Spleen (tissue), 11 donors: ENCODE data around the gene CDRT4. TPM values are rescaled to one million over a fixed set of nuclear protein-coding genes. Genes with fewer than 3 reads are reported as not detected.

Experiments used
- DNase-seq: peaks from one replicate; pipeline ENCODE4 v3.0.0-alpha.2; 2020
- H3K27ac ChIP-seq, 8 donors: fragments of 200-600 bp; sonication (generic) in 7 of 8; 1 replicate in 4 of 8; 2 replicates in 4 of 8; pipeline versions ENCODE4 v1.5.0 to v1.8.0; 2016 to 2021; ENCODE audit warnings: inconsistent platforms in 4 of 8, mild to moderate bottlenecking in 4 of 8, moderate library complexity in 1 of 8
- H3K27me3 ChIP-seq, 7 donors: fragments of 200-600 bp; sonication (generic) in 6 of 7; replicated peaks in 1 of 7; 1 replicate in 4 of 7; 2 replicates in 3 of 7; pipeline versions ENCODE4 v1.5.0 to v1.8.0; 2016 to 2021; ENCODE audit warnings: inconsistent platforms in 3 of 7, mild to moderate bottlenecking in 1 of 7
- H3K36me3 ChIP-seq, 6 donors: fragments of 200-600 bp; sonication (generic) in 5 of 6; 1 replicate in 4 of 6; 2 replicates in 2 of 6; pipeline versions ENCODE4 v1.5.0 to v1.8.0; 2016 to 2021; ENCODE audit warnings: inconsistent platforms in 2 of 6
- H3K4me1 ChIP-seq, 6 donors: fragments of 200-600 bp; sonication (generic) in 5 of 6; 1 replicate in 3 of 6; 2 replicates in 3 of 6; pipeline versions ENCODE4 v1.5.0 to v1.8.0; 2016 to 2021; ENCODE audit warnings: inconsistent platforms in 3 of 6
- H3K4me3 ChIP-seq, 8 donors: fragments of 200-600 bp; sonication (generic) in 7 of 8; 1 replicate in 4 of 8; 2 replicates in 4 of 8; pipeline versions ENCODE4 v1.5.0 to v1.8.0; 2016 to 2021; ENCODE audit warnings: inconsistent platforms in 4 of 8, mild to moderate bottlenecking in 4 of 8, moderate library complexity in 2 of 8
- H3K9me3 ChIP-seq, 8 donors: fragments of 200-600 bp; sonication (generic) in 7 of 8; 1 replicate in 4 of 8; 2 replicates in 4 of 8; pipeline versions ENCODE4 v1.5.0 to v1.8.0; 2016 to 2021; ENCODE audit warnings: inconsistent platforms in 4 of 8
- CTCF ChIP-seq, 11 experiments: fragments of 200-600 bp in 7 of 11; fragments of 450-650 bp in 4 of 11; sonication (generic) in 4 of 11; IDR thresholded peaks in 8 of 11; conservative IDR thresholded peaks in 3 of 11; 1 replicate in 7 of 11; 2 replicates in 4 of 11; pipeline versions ENCODE4 v1.4.0 to v1.8.0; 2016 to 2021; ENCODE audit warnings: antibody characterized with exemption in 11 of 11, inconsistent platforms in 4 of 11, mild to moderate bottlenecking in 1 of 11
- POLR2A ChIP-seq, 3 donors: fragments of 450-650 bp; IDR thresholded peaks; one replicate each; pipeline ENCODE4 v1.5.1; 2017; ENCODE audit warnings: antibody characterized with exemption in 3 of 3, mild to moderate bottlenecking in 1 of 3
- POLR2AphosphoS5 ChIP-seq, 3 donors: sonication (generic); formaldehyde crosslinking; IDR thresholded peaks; one replicate each; pipeline ENCODE4 v1.5.1; 2017; ENCODE audit warnings: antibody characterized with exemption in 3 of 3
- WGBS, 5 donors: extraction: QIAGEN DNeasy Blood & Tissue Kit in 3 of 5; methylation state at CpG; one replicate each; pipeline versions ENCODE4 v1.1.5 to v1.1.7; 2013 to 2018; 5-methylcytosine and 5-hydroxymethylcytosine counted together
- intact Hi-C: fragments of 100-400 bp; cut with DNase I; formaldehyde crosslinking; loops from one replicate; pipeline ENCODE4 v1.15.0; 2023; ENCODE audit warnings: low total_unique reads
- polyA plus RNA-seq, 3 donors: library from polyadenylated mRNA; stranded (reverse); fragments of 200-250 nt; gene quantifications; one replicate each; pipeline ENCODE4 v1.2.1, GENCODE V29; 2013
- total RNA-seq, 7 donors: library from RNA; depleted of rRNA in 3 of 7; stranded (reverse); fragments of >200 nt in 3 of 7; fragmentation: NEBNext Ultra II Directional in 4 of 7; extraction: Animal tissue kit (Norgen Biotek cat#: 25700) in 4 of 7; gene quantifications; one replicate each; pipeline versions ENCODE4 v1.1.0 to v1.2.1, GENCODE V29; 2016 to 2021
- donor health status: healthy with polysubstance abuse.
- donor health status: DM: no; HTN: no; CAD: no; lungs with moderate emphysema.
- donor health status: DM: no; HTN: no; CAD: no.
- donor health status: Bipolar disorder and iron deficiency.
- donor health status: healthy.
- donor health status: DM: no; HTN: no; CAD: no.
- donor health status: DM: yes; HTN: yes; CAD: no.

Gene CDRT4
- total and polyA plus RNA-seq, 10 donors, result 4.5 to 18.7 (median 14.0) TPM

GRCh38 chr17:15479703-15480102, 12.3 kb upstream of the CDRT4 start:
- H3K27me3 ChIP-seq, result no peaks in the 10 kb centered on the region
- TF ChIP-seq POLR2A (IDR thresholded peaks at IDR 0.05) (no peak), POLR2AphosphoS5 (IDR thresholded peaks at IDR 0.05) (no peak), CTCF (IDR thresholded peaks at IDR 0.05 in 8 of 11, conservative IDR thresholded peaks at IDR 0.05 in 3 of 11) (no peak)
- H3K36me3 ChIP-seq, result peaks cover 0 to 14% (median 3%) of the 10 kb centered on the region in 6 donors
- intact Hi-C loops, result no loop called here
- H3K4me3 ChIP-seq, result no peak overlapping the region
- DNase-seq, result no peak
- H3K27ac ChIP-seq, result no peak overlapping the region
- H3K9me3 ChIP-seq, result no peaks in the 10 kb centered on the region
- peaks cover 0 to 13% (median 6%) of the 10 kb centered on the region in 6 donors for H3K4me1 ChIP-seq

GRCh38 chr17:15478845-15479244, 11.4 kb upstream of the CDRT4 start:
- DNase-seq, result no peak
- no peaks in the 10 kb centered on the region for H3K27me3 ChIP-seq
- 71 to 77% (median 72%) methylated on average over 5 of the region's 5 CpGs for WGBS, 5 donors
- intact Hi-C loops, result no loop called here
- no peaks in the 10 kb centered on the region for H3K9me3 ChIP-seq
- no peak overlapping the region for H3K27ac ChIP-seq
- H3K4me3 ChIP-seq, result no peak overlapping the region
- peaks cover 0 to 13% (median 6%) of the 10 kb centered on the region in 6 donors for H3K4me1 ChIP-seq
- H3K36me3 ChIP-seq, result peaks cover 0 to 19% (median 3%) of the 10 kb centered on the region in 6 donors
- TF ChIP-seq POLR2AphosphoS5 (IDR thresholded peaks at IDR 0.05) (no peak), CTCF (IDR thresholded peaks at IDR 0.05 in 8 of 11, conservative IDR thresholded peaks at IDR 0.05 in 3 of 11) (no peak), POLR2A (IDR thresholded peaks at IDR 0.05) (no peak)

- Histone ChIP-seq H3K36me3 (peaks cover 0 to 7% (median 0%) of the 10 kb centered on the region in 6 donors), H3K4me1 (peaks cover 0 to 13% (median 6%) of the 10 kb centered on the region in 6 donors), H3K4me3 (no peak overlapping the region), H3K9me3 (no peaks in the 10 kb centered on the region), H3K27me3 (no peaks in the 10 kb centered on the region), H3K27ac (no peak overlapping the region)
- TF ChIP-seq POLR2AphosphoS5 (IDR thresholded peaks at IDR 0.05), result no peak
- DNase-seq, result no peak
- 86 to 98% (median 94%) methylated on average over 8 of the region's 8 CpGs for WGBS, 5 donors
- intact Hi-C loops, result no loop called here
These were observed 8.4 kb upstream of the CDRT4 start for GRCh38 chr17:15475631-15476354.

GRCh38 chr17:15472891-15473290, 5.5 kb upstream of the CDRT4 start:
- H3K36me3 ChIP-seq, result peaks cover 0 to 7% (median 0%) of the 10 kb centered on the region in 6 donors
- H3K9me3 ChIP-seq, result no peaks in the 10 kb centered on the region
- intact Hi-C loops, result no loop called here
- H3K4me3 ChIP-seq, result no peak overlapping the region
- no peaks in the 10 kb centered on the region for H3K4me1 ChIP-seq
- WGBS, 5 donors, result 58 to 98% (median 94%) methylated on average over 3 of the region's 3 CpGs
- no peak for TF ChIP-seq POLR2A (IDR thresholded peaks at IDR 0.05)
- no peak for TF ChIP-seq CTCF (IDR thresholded peaks at IDR 0.05 in 8 of 11, conservative IDR thresholded peaks at IDR 0.05 in 3 of 11)
- TF ChIP-seq POLR2AphosphoS5 (IDR thresholded peaks at IDR 0.05), result no peak
- DNase-seq, result no peak
- no peaks in the 10 kb centered on the region for H3K27me3 ChIP-seq
- H3K27ac ChIP-seq, result no peak overlapping the region
